Activated CD8-positive, alpha-beta memory T cell treated with anti-CD3 and anti-CD28 coated beads for 48 hours (primary cell): ENCODE data around the gene KRTAP10-7.
"Not testable (repeated sequence)": the region's sequence is repeated elsewhere in the genome, so short reads cannot be mapped to it uniquely, and the experiment has no call there.

Experiments
- DNase-seq, 3 experiments: peaks; one replicate each; pipeline ENCODE4 v3.0.0-alpha.2; 2020; ENCODE audit warnings: low read depth in 2 of 3, low spot score in 2 of 3

Gene KRTAP10-7, protein sequence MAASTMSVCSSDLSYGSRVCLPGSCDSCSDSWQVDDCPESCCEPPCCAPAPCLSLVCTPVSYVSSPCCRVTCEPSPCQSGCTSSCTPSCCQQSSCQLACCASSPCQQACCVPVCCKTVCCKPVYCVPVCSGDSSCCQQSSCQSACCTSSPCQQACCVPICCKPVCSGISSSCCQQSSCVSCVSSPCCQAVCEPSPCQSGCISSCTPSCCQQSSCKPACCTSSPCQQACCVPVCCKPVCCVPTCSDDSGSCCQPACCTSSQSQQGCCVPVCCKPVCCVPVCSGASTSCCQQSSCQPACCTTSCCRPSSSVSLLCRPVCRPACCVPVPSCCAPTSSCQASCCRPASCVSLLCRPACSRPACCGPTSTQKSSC

DNA sequence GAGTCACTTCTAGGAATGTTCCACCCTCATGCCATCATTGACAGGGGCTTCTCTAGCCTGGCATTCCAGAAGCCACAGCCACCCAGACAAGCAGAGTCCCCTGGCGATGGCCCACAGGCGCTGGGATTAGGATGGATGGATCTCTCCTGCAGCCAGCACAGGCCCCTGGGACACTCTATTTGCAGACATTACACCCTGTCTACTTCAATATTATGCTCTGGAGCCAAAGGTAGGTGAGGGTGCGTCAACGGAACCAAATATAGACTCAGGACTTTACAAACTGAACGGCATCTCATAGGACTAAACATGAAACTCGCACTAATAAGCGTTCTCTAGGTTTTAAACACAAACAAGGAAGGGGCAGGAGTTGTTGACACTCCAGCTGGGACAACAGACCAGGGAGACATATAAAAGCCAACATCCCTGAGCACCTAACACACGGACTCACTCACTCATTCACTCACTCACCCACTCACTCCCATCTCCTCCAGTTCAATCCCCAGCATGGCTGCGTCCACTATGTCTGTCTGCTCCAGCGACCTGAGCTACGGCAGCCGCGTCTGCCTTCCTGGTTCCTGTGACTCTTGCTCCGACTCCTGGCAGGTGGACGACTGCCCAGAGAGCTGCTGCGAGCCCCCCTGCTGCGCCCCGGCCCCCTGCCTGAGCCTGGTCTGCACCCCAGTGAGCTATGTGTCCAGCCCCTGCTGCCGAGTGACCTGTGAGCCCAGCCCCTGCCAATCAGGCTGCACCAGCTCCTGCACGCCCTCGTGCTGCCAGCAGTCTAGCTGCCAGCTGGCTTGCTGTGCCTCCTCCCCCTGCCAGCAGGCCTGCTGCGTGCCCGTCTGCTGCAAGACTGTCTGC lies at the start of gene KRTAP10-7:
Gene KRTAP10-7, plus strand, starts transcription at position 480 of the 861 bp plus-strand sequence. Its CDS starts 25 bp downstream, at position 505.
- not testable (repeated sequence) for DNase-seq

DNA sequence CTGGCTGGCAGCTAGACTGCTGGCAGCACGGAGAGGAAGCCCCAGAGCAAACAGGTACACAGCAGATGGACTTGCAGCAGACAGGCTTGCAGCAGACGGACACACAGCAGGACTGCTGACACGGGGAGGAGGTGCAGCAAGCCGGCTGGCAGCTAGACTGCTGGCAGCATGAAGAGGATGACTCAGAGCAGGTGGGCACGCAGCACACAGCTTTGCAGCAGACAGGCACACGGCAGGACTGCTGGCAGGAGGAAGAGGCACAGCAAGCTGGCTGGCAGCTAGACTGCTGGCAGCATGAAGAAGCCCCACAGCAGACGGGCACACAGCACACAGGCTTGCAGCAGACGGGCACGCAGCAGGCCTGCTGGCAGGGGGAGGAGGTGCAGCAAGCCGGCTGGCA lies 49.6 kb upstream of the KRTAP10-7 start:
- DNase-seq, result no peak

DNA sequence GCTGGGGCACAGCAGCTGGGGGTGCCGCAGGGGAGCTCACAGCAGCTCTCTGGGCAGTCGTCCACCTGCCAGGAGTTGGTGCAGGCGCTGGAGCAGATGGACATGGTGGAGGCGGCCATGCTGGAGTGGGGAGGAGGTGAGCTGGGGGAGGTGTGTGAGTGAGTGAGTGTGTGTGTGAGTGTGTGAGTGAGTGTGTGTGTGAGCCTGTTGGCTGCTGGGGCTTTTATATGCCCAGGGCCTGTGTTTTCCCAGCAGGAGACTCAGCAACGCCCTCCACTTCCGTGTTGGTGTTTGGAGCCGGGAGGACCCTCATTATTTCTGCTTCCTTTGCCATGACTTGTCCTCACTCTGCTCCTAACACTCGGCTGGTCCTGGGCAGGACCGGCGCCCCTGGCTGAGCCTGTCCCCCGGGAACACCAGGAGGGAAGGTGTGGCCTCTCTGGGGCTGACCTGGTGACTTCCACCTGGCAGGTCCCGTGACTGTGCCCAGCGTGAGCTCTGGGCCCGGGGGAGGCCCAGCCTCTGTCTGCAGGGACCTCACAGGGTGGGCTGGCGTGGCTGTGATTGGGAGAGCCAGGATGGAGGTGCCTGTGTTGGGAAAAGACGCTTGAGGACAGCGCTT lies 48.9 kb upstream of the KRTAP10-7 start, which contains the start of gene KRTAP10-2:
Gene KRTAP10-2, minus strand, starts transcription at position 166 of the 622 bp plus-strand sequence. Its CDS starts 47 bp downstream, at position 119.
- DNase-seq, result no peak

DNA sequence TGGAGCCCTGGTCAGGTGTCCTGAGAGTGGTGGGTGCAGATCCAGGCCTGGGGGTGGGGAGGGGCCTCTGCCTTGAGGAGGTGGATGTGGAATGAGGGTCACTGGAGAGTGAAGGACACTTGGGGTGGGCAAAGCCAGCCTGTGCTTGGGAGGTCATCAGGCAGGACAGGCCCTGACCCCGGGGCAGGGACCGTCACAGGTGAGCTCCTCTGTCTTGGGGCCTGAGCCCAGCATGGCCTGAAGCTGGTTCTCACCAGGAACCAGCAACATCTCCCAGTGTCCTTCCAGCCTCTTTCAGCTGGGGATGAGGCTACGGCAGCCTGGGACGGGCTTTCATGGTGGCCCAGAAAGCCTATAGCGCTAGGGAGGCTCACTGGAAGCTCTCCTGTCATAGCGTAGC lies 48.3 kb upstream of the KRTAP10-7 start:
- no peak for DNase-seq

DNA sequence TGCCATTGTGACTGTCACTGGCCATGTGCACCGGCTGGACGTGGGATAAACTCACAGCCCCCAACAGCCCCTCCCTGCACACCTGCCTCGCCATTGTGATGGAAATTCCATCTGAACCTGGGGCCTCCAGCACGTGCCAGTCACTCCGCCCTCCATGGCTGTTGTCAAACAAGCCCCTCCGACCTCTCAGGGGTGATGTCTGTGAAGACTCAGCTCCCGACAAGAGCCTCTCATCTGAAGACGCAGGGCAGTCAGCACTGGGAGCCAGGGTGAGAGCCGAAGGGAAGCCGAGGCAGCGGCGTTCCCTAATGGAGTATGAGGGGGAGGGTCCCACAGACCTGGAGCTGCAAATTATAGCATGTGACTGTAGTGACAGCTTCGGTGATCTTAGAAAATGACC lies 47.7 kb upstream of the KRTAP10-7 start:
- no peak for DNase-seq

DNA sequence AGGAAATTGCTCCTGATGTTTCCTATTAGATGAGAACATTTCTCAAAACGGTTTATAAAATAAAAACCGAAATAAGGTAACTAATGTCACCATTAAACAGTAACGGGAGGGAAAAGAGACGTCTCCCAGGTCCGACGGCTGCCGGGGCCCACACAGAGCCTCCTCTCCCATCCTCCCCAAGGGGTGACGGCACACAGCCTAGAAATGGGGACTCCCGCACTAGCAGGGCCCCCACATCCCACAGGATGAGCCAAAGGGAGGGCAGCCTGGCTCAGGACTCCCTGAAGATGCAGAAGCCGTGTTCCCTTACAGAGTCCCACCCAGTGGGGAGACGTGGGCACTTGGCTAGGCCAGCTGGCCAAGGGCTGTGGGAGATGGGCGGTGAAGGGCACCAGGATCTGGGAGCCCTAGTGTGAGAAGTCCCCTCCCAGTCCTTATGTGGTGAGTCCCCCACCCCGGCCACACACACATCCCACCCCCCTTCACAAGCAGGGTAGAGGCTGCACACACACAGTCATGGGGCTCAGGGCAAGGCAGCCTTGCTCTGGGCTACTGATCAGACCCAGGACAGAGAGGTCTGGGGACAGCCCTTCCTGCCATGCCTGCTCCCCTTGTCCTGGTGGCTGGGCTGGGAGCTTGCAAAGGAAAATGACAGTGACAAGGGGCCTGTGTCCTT lies 45.1 kb upstream of the KRTAP10-7 start:
- no peak for DNase-seq

DNA sequence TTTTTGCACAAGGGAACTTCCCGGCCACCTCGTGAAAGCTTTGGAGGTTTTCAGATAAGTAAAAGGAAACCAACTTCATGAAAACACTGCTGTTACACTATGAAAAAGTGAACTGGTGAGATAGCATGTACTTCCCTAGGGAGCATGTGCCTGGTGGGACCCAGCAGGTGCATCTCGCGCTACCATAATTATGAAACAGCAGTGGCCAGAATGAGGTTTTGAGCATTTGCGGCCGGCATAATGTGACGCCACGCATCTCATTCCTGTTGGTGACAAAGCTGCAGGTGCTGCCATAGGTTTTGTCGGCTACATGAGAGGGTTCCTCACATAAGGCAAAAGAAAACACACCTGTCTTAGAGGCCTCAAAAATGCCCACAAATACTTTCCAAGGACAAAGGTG lies 43.5 kb upstream of the KRTAP10-7 start:
- DNase-seq, result no peak

DNA sequence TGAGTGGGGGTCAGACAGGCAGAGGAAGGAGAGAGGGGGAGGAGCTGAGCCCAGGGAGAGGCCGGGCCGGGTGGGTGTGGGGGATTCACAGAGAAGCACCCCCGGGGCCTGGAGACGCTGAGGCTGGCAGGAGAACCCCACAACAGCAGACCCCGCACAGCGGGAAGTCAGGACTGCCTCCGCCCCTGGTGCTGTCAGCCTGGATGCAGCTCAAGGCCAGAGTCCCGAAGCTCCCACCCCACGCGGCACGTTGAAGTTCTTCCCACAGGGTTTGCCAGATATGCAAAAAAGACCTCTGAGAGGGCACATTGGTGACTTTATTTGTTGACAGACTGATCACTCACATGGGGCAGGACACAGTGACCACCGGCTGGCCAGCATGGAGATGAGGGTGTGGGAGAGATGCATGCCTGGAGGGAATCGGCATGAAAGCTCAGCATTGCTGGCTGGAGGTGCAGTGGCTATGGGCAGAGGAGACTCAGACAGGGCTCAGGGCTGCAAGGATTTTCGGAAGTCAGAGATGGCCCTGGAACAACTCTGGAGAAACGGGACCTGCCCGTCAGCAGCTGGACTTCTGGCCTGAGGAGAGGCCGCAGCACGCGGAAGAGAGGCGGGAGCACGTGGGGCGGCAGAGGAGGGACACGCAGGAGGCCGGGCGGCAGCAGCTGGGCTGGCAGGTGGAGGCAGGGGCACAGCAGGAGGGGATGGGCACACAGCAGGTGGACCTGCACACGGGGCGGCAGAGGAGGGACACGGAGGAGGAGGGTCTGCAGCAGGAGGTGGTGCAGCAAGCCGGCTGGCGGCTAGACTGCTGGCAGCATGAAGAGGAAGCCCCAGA lies 42.7 kb upstream of the KRTAP10-7 start:
- no peak for DNase-seq

DNA sequence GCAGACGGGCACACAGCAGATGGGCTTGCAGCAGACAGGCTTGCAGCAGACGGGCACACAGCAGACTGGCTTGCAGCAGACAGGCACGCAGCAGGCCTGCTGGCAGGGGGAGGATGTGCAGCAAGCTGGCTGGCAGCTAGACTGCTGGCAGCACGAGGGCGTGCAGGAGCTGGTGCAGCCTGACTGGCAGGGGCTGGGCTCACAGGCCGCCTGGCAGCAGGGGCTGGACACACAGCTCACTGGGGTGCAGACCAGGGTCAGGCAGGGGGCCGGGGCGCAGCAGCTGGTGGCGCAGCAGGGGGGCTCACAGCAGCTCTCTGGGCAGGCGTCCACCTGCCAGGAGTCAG lies 42.1 kb upstream of the KRTAP10-7 start:
- DNase-seq, result not testable (repeated sequence)

DNA sequence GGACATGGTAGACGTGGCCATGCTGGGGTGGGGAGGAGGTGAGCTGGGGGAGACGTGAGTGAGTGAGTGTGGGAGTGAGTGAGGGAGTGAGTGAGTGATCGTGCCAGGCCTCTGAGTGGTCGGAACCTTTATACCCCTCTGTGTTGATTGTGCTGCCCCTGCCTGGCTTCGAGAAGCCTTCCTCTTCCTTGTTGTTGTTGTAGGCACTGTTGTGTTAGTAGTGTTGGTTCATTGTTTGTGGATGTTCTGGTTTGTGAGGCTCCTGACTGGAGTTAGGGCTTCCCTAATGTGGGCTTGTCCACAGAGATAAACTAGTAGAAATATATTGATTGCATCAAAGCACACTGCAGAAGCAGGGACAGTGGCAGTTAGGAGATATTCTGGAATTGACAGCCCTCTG lies 41.7 kb upstream of the KRTAP10-7 start, which contains the start of gene KRTAP10-3:
Gene KRTAP10-3, minus strand, starts transcription at position 101 of the 400 bp plus-strand sequence. Its CDS starts 80 bp downstream, at position 21.
- no peak for DNase-seq

DNA sequence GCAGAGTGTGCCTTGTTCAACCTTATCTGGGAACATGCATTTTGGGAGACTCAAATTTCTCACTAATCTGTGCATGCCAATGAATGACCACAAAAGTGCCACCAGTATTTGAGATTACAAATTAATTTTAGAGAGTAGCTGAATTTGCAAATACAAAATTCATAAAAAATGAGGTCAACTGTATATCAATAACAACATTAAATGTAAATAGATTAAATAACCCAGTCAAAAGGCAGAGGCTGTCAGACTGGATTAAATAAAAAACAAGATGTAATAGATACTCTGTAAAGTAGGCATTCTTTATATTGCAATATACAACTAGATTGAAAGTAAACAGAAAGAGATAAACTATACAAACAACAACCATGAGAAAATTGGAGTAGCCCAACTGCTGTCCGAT lies 36.3 kb upstream of the KRTAP10-7 start:
- no peak for DNase-seq

DNA sequence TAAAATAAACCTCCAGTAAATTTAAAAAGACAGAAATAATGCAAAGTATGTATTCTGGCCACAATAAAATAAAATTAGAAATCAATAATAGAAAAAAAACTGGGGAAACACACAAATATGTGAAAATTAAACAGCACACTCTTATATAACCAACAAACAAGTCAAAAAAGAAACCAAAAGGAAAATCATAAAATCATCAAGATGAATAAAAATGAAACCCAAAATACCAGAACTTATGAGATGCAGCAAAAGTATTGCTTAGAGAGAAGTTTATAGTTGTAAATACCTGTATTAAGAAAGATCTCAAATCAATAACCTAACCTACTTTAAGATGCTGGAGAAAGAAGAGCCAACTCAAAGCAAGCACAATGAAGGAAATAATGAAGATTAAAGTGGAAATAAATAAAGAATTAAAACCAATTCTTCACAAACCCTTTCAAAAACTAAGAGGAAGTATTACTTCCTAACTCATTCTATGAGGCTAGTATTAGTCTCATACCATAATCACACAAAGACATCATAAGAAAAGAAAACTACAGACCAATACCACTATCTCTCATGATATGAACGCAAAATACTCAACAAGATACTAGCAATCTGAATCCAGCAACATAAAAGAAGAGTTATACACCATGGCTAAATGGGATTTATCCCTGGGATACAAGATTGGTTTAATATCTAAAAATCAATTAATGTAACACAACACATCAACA lies 35.4 kb upstream of the KRTAP10-7 start:
- no peak for DNase-seq

DNA sequence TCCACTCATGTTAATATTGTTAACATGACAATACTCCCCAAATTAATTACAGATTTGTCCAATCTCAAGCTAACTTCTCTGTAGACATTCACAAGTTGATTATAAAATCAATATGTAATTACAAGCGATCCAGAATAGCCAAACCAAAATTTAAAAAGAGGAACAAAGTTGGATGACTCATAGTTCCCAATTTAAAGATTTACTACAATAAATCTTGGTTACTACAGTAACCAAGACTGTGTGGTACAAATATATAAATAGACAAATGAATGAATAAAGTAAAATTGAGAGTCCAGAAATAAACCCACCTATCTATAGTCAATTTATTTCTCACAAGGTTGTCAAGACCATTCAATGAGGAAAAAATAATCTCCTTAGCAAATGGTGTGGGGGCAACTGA lies 34.0 kb upstream of the KRTAP10-7 start:
- no peak for DNase-seq

DNA sequence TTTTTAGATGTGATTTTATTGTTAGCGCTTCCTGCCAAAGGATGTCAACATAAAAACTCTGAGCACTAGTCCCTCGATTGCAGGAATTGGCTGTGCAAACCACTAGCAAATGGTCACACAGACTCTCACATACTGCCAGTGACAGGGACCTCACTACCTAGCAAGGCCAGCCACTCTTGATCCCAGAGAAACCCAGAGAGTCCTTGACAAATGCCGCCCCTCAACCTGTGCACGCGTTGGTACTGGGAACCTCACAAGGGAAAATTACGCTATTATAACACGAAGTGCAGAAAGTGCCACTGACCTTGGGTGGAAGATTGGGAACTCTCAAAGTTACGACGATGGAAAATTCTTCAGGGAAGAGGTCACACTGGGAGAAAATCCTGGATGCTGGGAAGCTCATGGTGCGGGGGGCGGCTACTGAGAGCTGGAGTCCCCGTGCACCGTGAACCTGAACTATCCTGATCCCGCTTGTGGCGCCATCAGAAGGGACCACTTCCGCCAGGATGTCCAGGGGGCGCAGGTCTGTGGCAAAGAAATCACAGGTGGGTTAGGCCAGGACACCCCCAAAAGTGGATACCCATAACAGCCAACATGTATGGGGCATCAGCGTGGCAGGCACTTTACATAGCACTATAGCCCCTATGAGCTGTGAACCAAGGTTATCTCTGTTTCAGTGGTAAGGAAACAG lies 32.8 kb upstream of the KRTAP10-7 start:
- no peak for DNase-seq

DNA sequence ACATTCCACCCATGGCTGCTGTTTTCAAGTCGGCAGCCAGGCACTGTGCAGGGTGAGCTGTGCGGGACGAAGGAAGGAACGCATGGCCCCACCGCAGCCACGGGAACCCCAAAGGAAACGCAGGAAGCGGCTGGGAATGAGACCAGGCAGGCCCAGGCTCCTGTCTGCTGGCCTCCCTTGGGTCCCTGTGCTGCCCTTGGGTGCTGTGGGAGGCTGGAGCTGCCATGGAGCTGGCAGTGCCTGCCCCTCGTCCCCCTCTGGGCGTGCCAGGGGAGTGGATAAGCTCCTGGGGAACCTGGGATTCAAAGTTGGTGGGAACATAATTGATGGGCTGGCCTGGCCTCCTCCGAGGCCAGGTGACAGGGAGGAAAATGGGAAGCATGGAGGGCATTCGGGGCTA lies 32.1 kb upstream of the KRTAP10-7 start:
- no peak for DNase-seq

DNA sequence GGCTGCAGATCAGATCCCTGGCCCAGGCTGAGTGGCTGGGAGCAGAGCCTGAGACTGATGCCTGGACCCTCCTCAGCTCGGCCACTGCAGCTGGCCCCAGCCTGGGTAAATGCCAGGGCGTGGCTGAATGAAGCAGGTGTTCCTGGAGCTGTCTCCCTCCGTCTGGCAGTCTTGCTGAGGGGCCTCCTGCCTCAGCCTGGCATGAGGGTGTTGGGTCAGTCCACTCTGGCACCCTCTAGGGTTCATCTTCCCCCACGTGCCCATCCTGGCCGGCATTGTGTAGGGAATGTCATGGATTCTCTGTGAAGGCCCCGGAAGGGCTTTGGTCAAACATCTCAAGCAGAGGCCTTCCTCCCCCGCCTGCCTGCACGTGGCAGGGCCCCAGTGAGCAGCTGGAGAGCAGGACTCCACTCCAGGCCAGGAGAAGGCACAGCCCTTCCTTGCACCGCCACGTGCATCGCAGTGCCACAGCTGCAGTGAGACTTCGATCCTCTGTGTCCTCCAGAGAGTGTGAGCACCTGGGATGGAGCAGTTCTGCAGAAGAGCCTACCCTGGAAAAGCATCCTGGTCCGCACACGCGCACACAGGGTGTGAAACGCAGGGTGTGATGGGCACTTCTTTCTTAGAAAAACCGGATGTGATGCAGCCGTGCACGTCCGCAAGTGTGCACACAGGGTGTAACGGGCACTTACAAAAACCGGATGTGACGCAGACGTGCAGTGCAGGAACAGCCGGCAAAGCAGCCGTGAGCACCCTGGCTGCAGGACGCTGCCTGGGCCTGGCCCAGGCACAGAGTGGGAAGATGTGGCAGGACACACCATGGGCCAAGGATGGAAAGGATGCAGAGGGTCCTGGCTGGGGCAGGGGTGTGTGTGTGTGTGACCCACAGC lies 31.5 kb upstream of the KRTAP10-7 start:
- DNase-seq, result no peak

DNA sequence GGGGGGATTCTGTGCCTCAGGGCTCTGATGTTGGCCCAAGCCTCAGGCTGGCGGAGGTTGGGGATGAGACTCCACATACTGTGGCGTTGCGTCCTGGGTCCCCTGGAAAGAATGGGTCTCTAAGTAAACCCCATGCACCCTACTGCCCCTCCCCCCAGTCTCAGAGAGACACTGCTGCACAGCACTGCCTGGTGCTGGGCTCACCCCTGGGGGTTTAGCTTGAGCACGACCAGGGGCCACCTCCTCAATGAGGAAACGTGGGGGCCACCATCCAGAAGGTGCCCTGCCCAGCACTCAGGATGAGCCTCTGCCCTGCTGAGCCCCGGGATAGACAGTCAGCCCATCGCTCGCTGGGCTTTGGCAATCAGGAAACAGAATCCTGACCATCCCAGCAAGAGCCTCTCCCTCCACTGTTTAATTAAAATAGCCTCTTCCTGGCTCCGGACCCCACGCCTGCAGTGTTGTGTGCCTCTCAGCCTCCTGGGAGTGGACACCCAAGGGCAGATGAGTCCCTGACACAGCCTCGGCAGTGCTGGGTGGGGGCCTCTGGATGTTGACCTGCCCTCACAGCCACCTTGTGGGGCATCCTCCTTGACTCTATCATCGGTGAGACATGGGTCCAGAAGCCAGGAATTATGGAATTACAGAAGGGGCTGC lies 30.4 kb upstream of the KRTAP10-7 start:
- no peak for DNase-seq
